Keratinocyte (primary cell): ENCODE measurements around the gene FHIT. TPM values are rescaled to one million over a fixed set of nuclear protein-coding genes. Genes with fewer than 3 reads are reported as not detected.

Experiments used
- DNase-seq: peaks from one replicate; pipeline ENCODE4 v3.0.0-alpha.2; 2011; ENCODE audit warnings: low read depth, missing footprints, low spot score
- FAIRE-seq: peaks from 2 replicates; lab custom pipeline; 2011; peaks lifted over from hg19 to GRCh38; lab: Jason Lieb, UNC
- H2AFZ ChIP-seq: 2 replicates; pipeline ENCODE4 v1.6.0; 2012; ENCODE audit warnings: low read length, control low read depth, inconsistent platforms; ENCODE audit not compliant: control insufficient read depth
- H3K27ac ChIP-seq: 2 replicates; pipeline ENCODE4 v1.5.1; 2011; ENCODE audit warnings: low read length; ENCODE audit not compliant: control insufficient read depth, insufficient read depth
- H3K27me3 ChIP-seq: 3 replicates; pipeline ENCODE4 v1.6.0; 2011; ENCODE audit warnings: low read length; ENCODE audit not compliant: control insufficient read depth, insufficient read depth; ENCODE audit errors: extremely low read depth
- H3K36me3 ChIP-seq, 2 experiments: 2 replicates in 1 of 2; 3 replicates in 1 of 2; pipeline ENCODE4 v1.5.1; 2011; ENCODE audit warnings: low read length in 2 of 2, mild to moderate bottlenecking in 1 of 2; ENCODE audit not compliant: control insufficient read depth in 2 of 2, insufficient read depth in 2 of 2; ENCODE audit errors: extremely low read depth in 1 of 2
- H3K4me1 ChIP-seq: 3 replicates; pipeline ENCODE4 v1.5.1; 2011; ENCODE audit warnings: low read length; ENCODE audit not compliant: control insufficient read depth, insufficient read depth; ENCODE audit errors: extremely low read depth
- H3K4me2 ChIP-seq: 3 replicates; pipeline ENCODE4 v1.6.0; 2011; ENCODE audit warnings: low read depth, low read length; ENCODE audit not compliant: control insufficient read depth, insufficient read depth; ENCODE audit errors: extremely low read depth
- H3K4me3 ChIP-seq, 3 experiments: fragments of 200-600 bp in 1 of 3; sonication (generic) in 1 of 3; 2 replicates in 2 of 3; 3 replicates in 1 of 3; pipeline ENCODE4 v1.5.1; 2011 to 2016; ENCODE audit warnings: low read length in 3 of 3, mild to moderate bottlenecking in 3 of 3, control low read depth in 2 of 3, inconsistent platforms in 1 of 3, low read depth in 1 of 3, mixed read lengths in 1 of 3, mixed run types in 1 of 3, moderate library complexity in 1 of 3; ENCODE audit not compliant: control insufficient read depth in 2 of 3, insufficient read depth in 2 of 3; ENCODE audit errors: extremely low read depth in 1 of 3
- H3K79me2 ChIP-seq: 2 replicates; pipeline ENCODE4 v1.6.0; 2012; ENCODE audit warnings: low read length; ENCODE audit not compliant: control insufficient read depth, insufficient read depth
- H3K9ac ChIP-seq: 3 replicates; pipeline ENCODE4 v1.6.0; 2011; ENCODE audit warnings: low read length; ENCODE audit not compliant: control insufficient read depth, insufficient read depth; ENCODE audit errors: extremely low read depth
- H3K9me1 ChIP-seq: 3 replicates; pipeline ENCODE4 v1.6.0; 2011; ENCODE audit warnings: low read length; ENCODE audit not compliant: control insufficient read depth, insufficient read depth; ENCODE audit errors: extremely low read depth
- H3K9me3 ChIP-seq: 2 replicates; pipeline ENCODE4 v1.5.1; 2012; ENCODE audit warnings: low read depth, low read length; ENCODE audit not compliant: control insufficient read depth
- H4K20me1 ChIP-seq: 3 replicates; pipeline ENCODE4 v1.6.0; 2011; ENCODE audit warnings: low read length; ENCODE audit not compliant: control insufficient read depth, insufficient read depth; ENCODE audit errors: extremely low read depth
- EZH2 ChIP-seq: IDR thresholded peaks from one replicate; pipeline ENCODE4 v1.6.1; 2012; ENCODE audit warnings: inconsistent platforms, mild to moderate bottlenecking, low read length, moderate library complexity
- dilution Hi-C: fragments of 300-500 bp; cut with MboI; formaldehyde crosslinking; loops from one replicate; pipeline ENCODE4 v1.7.0; 2020; ENCODE audit warnings: low sequenced_read_pairs; ENCODE audit not compliant: extremely low pct_ligation_motif_present
- polyA plus RNA-seq, 5 experiments: library from polyadenylated mRNA; depleted of rRNA in 3 of 5; stranded (reverse) in 3 of 5; stranded (forward) in 1 of 5; unstranded in 1 of 5; fragments of >200 nt; gene quantifications; 1 replicate in 1 of 5; 2 replicates in 3 of 5; 3 replicates in 1 of 5; pipeline versions ENCODE4 v1.2.1 to v1.2.3, GENCODE V29; 2011 to 2012; ENCODE audit warnings: missing spikeins in 2 of 5, low read depth in 1 of 5, low replicate concordance in 1 of 5
- TF ChIP-seq, protein P1 (sequence below), 3 experiments: IDR thresholded peaks in 1 of 3; conservative IDR thresholded peaks in 1 of 3; optimal IDR thresholded peaks in 1 of 3; 2 replicates in 2 of 3; 3 replicates in 1 of 3; pipeline versions ENCODE3 to v1.5.1; 2011; ENCODE audit warnings: low read length in 3 of 3, mild to moderate bottlenecking in 3 of 3, moderate library complexity in 2 of 3, control low read depth in 1 of 3, inconsistent platforms in 1 of 3; ENCODE audit not compliant: insufficient read depth in 2 of 3; ENCODE audit errors: extremely low read depth in 1 of 3

Gene FHIT
- polyA plus RNA-seq, 1 donor (not counting 4 experiments of a cell fraction or from before 2014, with no cell fraction given), result 2.2 TPM

DNA sequence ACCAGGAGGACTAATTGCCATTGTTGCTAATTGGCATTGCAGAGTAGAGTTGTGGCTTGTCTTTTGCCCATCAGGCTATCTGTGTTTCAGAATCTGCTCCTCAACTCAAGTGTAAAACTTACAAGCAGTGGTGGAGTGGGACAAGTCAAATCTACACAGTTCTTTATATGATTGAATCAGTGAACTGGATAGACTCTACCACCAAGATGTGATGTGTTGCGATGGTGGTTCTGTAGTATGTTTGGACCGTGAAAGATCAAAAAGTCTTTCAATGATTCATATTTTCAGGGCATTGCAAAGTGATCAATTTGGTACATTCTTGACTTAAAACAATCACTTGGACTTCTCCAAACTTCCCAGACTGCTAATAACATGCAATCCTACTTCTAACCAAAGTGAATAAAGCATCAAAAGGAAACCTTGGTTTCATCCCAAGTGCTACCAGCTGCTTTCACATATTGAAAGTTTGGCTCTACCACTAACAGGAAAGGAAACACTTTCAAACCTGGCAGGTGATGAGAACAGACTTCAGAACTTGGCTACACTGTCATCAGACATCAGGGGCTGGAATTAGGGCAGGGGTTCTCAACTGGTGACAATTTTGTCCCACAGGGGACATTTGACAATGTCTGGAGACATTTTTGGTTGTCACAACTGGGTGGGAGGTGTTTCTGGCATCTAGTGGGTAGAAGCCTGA lies 1356.7 kb downstream of the FHIT start:
- dilution Hi-C loops, result no loop called here
- H3K4me2 ChIP-seq, result no peak overlapping the region
- H3K27ac ChIP-seq, result no peak overlapping the region
- TF ChIP-seq EZH2, result no peak
- TF ChIP-seq, protein P1, sequence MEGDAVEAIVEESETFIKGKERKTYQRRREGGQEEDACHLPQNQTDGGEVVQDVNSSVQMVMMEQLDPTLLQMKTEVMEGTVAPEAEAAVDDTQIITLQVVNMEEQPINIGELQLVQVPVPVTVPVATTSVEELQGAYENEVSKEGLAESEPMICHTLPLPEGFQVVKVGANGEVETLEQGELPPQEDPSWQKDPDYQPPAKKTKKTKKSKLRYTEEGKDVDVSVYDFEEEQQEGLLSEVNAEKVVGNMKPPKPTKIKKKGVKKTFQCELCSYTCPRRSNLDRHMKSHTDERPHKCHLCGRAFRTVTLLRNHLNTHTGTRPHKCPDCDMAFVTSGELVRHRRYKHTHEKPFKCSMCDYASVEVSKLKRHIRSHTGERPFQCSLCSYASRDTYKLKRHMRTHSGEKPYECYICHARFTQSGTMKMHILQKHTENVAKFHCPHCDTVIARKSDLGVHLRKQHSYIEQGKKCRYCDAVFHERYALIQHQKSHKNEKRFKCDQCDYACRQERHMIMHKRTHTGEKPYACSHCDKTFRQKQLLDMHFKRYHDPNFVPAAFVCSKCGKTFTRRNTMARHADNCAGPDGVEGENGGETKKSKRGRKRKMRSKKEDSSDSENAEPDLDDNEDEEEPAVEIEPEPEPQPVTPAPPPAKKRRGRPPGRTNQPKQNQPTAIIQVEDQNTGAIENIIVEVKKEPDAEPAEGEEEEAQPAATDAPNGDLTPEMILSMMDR (optimal IDR thresholded peaks at IDR 0.05 in 1 of 3, IDR thresholded peaks at IDR 0.05 in 1 of 3, conservative IDR thresholded peaks at IDR 0.05 in 1 of 3; ENCODE audit: extremely low read depth in 1 of 3, insufficient read depth in 2 of 3, low read length in 3 of 3), result no peak
- H3K9me1 ChIP-seq, result no peaks in the 10 kb centered on the region
- H3K36me3 ChIP-seq, result no peaks in the 10 kb centered on the region
- no peak overlapping the region for H2AFZ ChIP-seq
- no peaks in the 10 kb centered on the region for H3K4me1 ChIP-seq
- no peaks in the 10 kb centered on the region for H3K9me3 ChIP-seq
- DNase-seq (no peak), FAIRE-seq (no peak)
- H3K27me3 ChIP-seq, result no peaks in the 10 kb centered on the region
- H3K79me2 ChIP-seq, result no peaks in the 10 kb centered on the region
- no peak overlapping the region for H3K4me3 ChIP-seq
- no peaks in the 10 kb centered on the region for H4K20me1 ChIP-seq
- no peak overlapping the region for H3K9ac ChIP-seq

GRCh38 chr3:59890639-59891038 lies 1360.6 kb downstream of the FHIT start:
- no peak overlapping the region for H3K27ac ChIP-seq

More at GRCh38 chr3:59890639-59891038, 1360.6 kb downstream of the FHIT start:
- Histone ChIP-seq H3K9me1 (no peaks in the 10 kb centered on the region), H3K4me2 (no peak overlapping the region), H3K27me3 (no peaks in the 10 kb centered on the region), H3K4me1 (no peaks in the 10 kb centered on the region), H2AFZ (no peak overlapping the region), H3K9ac (no peak overlapping the region), H3K79me2 (no peaks in the 10 kb centered on the region), H3K36me3 (no peaks in the 10 kb centered on the region), H3K9me3 (no peaks in the 10 kb centered on the region), H3K4me3 (no peak overlapping the region), H4K20me1 (no peaks in the 10 kb centered on the region)
- DNase-seq (no peak), FAIRE-seq (no peak)
- dilution Hi-C loops, result no loop called here
- no peak for TF ChIP-seq EZH2
- TF ChIP-seq, protein P1 (optimal IDR thresholded peaks at IDR 0.05 in 1 of 3, IDR thresholded peaks at IDR 0.05 in 1 of 3, conservative IDR thresholded peaks at IDR 0.05 in 1 of 3; ENCODE audit: extremely low read depth in 1 of 3, insufficient read depth in 2 of 3, low read length in 3 of 3), result no peak
